Fibroblast of skin of left quadriceps (primary cell): Measurements from ENCODE around the gene EFCAB8.
"Not testable (repeated sequence)": the region's sequence is repeated elsewhere in the genome, so short reads cannot be mapped to it uniquely, and the experiment has no call there.

Source experiments
- DNase-seq, 2 experiments: peaks; one replicate each; pipeline ENCODE4 v3.0.0-alpha.2; 2013; ENCODE audit warnings: low read depth in 2 of 2

The EFCAB8 gene

GRCh38 chr20:32842688-32843524 is 15.8 kb upstream of the EFCAB8 start:
- DNase-seq: no peak

- no peak for DNase-seq
These were observed 12.9 kb upstream of the EFCAB8 start for GRCh38 chr20:32845786-32846185.

- DNase-seq: no peak
These were observed 11.9 kb upstream of the EFCAB8 start for GRCh38 chr20:32846852-32847251.

GRCh38 chr20:32847964-32848363 is 10.8 kb upstream of the EFCAB8 start:
- no peak for DNase-seq

GRCh38 chr20:32848846-32849245 is 9.9 kb upstream of the EFCAB8 start:
- DNase-seq: no peak

GRCh38 chr20:32849577-32849976 is 9.1 kb upstream of the EFCAB8 start:
- DNase-seq: no peak

GRCh38 chr20:32855387-32855786 is 3.3 kb upstream of the EFCAB8 start:
- DNase-seq: no peak

- DNase-seq: no peak
These were observed 534 bp upstream of the EFCAB8 start for GRCh38 chr20:32858189-32858588.

GRCh38 chr20:32861446-32861845 is 2.7 kb downstream of the EFCAB8 start:
- DNase-seq: no peak

- DNase-seq: no peak
These were observed 10.8 kb downstream of the EFCAB8 start for GRCh38 chr20:32869562-32869961.

- not testable (repeated sequence) for DNase-seq
These were observed 11.8 kb downstream of the EFCAB8 start for GRCh38 chr20:32870526-32870925.

GRCh38 chr20:32870985-32871384 is 12.3 kb downstream of the EFCAB8 start:
- no peak for DNase-seq

GRCh38 chr20:32871627-32872160 is 13.0 kb downstream of the EFCAB8 start:
- no peak for DNase-seq

GRCh38 chr20:32872266-32872665 is 13.5 kb downstream of the EFCAB8 start:
- no peak for DNase-seq

- no peak for DNase-seq
These were observed 16.9 kb downstream of the EFCAB8 start for GRCh38 chr20:32875673-32876072.

GRCh38 chr20:32877507-32877906 is 18.8 kb downstream of the EFCAB8 start:
- peak; percentile 29 to 30 for DNase-seq

- DNase-seq: no peak
These were observed 20.1 kb downstream of the EFCAB8 start for GRCh38 chr20:32878820-32879219.

- DNase-seq: no peak
These were observed 20.8 kb downstream of the EFCAB8 start for GRCh38 chr20:32879538-32879937.

- no peak for DNase-seq
These were observed 21.9 kb downstream of the EFCAB8 start for GRCh38 chr20:32880635-32881034.

- DNase-seq: no peak
These were observed 24.4 kb downstream of the EFCAB8 start for GRCh38 chr20:32883081-32883480.

GRCh38 chr20:32885185-32885584 is 26.5 kb downstream of the EFCAB8 start:
- no peak for DNase-seq

- DNase-seq: no peak
These were observed 27.2 kb downstream of the EFCAB8 start for GRCh38 chr20:32885952-32886351.

- DNase-seq: no peak
These were observed 27.9 kb downstream of the EFCAB8 start for GRCh38 chr20:32886652-32887051.

GRCh38 chr20:32887492-32887891 is 28.8 kb downstream of the EFCAB8 start:
- no peak for DNase-seq
